HG03442 (cell line): ENCODE measurements around the gene EPB41L2.

Source experiments
- ATAC-seq: cut with Tn5 transposase; IDR thresholded peaks from one replicate; pipeline ENCODE4 v1.9.1; 2021; ENCODE audit warnings: mild to moderate bottlenecking, moderate library complexity; ENCODE audit not compliant: unreplicated experiment

EPB41L2 gene

DNA sequence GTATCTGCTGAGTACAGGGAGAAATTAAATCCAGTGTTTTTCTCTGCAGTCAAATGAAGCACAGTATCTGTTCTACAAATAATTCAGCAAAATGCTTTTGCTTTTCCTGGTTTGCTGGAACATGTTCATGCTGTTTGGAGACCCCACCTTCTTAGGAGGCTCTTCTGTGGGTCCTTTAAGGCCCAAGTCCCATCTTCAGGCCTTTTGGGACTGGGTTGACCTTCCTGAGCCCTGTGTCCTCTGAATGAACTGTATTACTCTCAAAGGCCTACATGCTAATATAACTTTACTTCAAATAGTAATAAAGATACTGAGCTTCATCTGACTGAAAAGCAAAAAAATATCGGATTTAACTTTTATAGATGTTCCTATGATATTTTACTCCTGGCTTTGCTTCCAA, 216.5 kb downstream of the EPB41L2 start:
- ATAC-seq, result no peak

DNA sequence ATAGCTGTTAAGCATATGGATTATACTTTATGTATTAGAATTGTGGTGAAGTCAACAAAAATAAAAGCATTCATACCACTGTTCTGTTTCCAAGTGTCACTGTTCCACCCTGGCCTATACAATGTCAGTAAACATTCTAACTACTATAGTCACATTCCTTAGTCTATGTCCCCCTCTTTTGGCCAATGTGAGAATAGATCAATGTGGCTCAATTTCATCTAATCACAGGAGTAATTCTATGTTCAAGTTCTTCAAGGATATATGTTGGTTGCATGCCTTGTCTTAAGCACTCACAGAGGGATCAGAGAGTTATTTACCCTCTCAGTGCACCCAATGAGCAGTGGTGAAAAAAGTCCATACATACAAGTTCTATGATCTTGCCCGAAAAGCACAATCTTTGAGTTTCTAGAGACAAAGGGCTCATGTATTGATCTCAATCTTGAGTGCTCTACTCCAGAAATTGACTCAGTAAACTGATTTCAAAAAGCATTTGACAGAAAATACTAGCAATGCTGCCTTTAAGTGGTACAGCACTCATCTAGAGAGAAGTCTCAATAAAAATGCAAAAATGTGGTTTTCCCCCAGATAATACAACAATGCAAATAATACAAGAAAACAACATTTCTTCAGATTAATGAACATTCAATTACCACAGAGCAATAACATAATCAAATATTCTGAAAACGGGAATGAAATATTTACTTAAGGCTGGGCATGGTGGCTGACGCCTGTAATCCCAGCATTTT, 219.3 kb downstream of the EPB41L2 start:
- ATAC-seq, result peak; percentile 75

- no peak for ATAC-seq
Measured at GRCh38 chr6:130841128-130841728, 221.8 kb downstream of the EPB41L2 start.

DNA sequence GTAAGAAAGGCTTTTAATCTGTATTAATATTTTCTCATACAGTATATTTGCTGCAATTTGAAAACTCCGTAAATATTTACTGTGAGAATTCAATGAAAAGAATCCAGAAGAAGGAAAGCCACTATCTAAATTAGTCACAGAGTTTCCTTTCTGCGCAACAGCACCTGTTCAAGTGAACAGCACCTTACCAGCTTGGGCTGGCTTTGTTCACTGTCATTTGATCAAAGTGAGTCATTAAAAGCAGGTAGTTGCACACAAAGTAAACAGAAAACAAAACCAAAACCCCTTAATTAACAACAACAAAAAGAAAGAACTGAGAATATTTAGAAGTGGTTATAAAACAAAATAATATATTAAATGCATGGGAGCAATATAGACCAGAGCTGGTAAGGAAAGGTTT, 223.0 kb downstream of the EPB41L2 start:
- no peak for ATAC-seq

DNA sequence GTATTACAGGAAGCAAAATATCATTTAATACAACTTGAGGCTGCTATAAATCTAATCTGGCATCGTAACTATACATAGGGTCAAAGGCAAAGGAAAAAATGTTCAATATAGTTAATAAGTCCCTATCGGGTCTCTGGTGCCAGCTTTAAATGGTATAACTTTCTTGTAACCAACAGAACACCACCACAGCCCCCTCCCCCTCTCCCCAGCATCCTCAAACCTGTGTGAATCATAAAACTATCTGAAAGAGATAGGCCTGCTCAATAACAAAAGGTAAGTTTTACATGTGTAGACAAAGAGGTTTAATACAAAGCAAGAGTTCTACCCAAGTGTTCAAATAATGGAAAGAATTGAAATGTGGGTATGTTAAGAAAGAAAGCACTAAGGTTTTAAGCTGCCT, 223.7 kb downstream of the EPB41L2 start:
- ATAC-seq, result no peak

DNA sequence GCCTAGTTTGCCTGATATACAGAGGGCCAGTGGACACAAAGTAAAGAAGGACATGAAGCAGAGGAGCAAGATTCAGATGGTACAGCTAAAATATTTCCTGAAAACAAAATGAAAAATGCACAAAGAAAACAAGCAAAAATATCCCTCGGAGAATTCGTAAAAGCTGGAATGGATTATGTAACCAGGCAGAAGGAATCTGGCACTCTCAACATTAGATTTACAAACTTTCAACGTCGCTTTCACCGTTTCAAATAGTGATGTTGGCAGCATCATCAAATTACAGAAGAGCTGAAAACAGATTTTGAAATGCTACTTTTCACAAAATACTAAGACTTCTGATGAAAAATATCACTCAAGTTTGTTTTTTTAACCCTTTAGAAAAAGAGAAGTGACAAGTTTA, 224.1 kb downstream of the EPB41L2 start:
- no peak for ATAC-seq

- no peak for ATAC-seq
Measured at GRCh38 chr6:130838250-130838860, 224.7 kb downstream of the EPB41L2 start.

- ATAC-seq, result no peak
Measured at GRCh38 chr6:130837067-130837466, 226.0 kb downstream of the EPB41L2 start.

- ATAC-seq, result no peak
Measured at GRCh38 chr6:130836055-130836640, 226.9 kb downstream of the EPB41L2 start.

GRCh38 chr6:130834482-130835251, 228.4 kb downstream of the EPB41L2 start:
- ATAC-seq, result no peak

DNA sequence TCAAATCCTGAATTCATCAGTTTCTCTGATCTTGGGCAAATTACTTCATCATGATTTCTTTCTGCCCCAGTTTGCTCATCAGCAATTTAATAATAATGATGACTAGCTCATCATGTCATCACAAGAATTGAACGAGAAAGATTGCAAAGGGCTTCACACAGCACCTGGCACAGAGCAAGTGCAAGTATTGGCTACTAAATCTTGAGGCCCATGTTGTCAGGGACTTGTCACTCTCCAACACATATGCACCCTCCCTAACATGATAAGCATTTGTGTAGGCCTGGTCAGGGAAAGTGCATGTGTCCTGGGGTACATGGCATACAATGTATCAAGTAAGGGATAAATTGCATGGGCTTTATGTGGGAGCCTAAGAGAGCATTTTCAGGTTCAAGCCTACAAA, 229.5 kb downstream of the EPB41L2 start:
- no peak for ATAC-seq

GRCh38 chr6:130831607-130832006, 231.4 kb downstream of the EPB41L2 start:
- no peak for ATAC-seq

GRCh38 chr6:130829333-130829910, 233.6 kb downstream of the EPB41L2 start:
- no peak for ATAC-seq

GRCh38 chr6:130827247-130828149, 235.5 kb downstream of the EPB41L2 start, which contains the start of gene SMLR1:
Gene SMLR1 (plus strand): TSS chr6:130827406. CDS start chr6:130827414, 8 bp downstream.
- no peak for ATAC-seq

GRCh38 chr6:130826442-130827246, 236.4 kb downstream of the EPB41L2 start:
- no peak for ATAC-seq

DNA sequence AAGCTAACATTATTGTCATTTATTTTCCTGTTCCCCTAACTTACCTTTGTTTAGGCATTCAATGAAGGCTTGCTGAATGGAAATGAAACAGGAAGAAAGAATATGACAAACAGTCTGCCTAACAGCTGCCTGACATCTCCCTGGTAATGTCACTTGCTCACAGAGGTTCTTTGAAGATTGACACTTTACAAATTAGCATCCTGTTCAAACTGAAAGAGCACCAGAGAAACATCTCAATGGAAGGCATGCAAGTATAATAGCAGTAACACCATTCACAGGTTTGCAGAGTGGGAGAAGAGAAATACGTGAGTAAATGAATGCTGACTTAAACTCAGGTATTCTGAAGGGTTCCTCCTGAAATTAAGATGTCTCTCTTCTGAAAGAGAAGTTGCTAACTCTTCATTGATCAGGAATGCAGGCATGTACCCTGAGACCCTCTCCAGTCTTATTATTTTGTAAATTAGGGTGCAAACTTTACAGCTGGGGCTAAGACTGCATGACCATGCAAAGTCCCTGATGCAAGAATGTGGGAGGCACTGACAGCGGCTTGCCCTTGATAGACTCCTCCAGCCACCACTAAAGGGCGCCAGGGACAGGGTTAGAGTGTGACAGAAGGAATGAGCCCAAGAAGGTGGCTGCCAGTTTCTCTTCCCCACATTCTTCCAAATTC, 237.1 kb downstream of the EPB41L2 start:
- no peak for ATAC-seq

GRCh38 chr6:130824978-130825694, 237.9 kb downstream of the EPB41L2 start:
- ATAC-seq, result no peak

DNA sequence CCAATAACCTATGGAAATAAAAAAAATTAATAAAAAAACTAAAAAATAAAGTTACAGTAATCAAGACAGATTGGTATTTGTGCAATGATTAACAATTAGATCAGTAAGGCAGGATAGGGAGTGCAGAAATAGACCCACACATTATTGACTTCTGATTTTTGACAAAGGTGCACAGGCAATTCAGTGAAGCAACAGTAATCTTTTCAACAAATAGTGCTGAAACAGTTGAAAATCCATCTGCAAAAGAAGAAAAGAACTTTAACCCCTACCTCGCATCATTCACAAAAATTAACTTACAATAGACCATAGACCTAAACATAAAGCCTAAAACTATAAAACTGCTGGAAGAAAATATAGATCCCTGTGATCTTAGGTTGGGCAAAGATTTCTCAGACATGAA, 240.3 kb downstream of the EPB41L2 start:
- no peak for ATAC-seq
